IMR-90 (cell line): ENCODE data around the gene ANGPTL4. TPM values are rescaled to one million over a fixed set of nuclear protein-coding genes. Genes with fewer than 3 reads are reported as not detected.

ENCODE experiments used
- ATAC-seq: fragments of 200-7000 bp; cut with Tn5 transposase; 2 replicates; pipeline ENCODE4 v1.9.1; 2020; ENCODE audit warnings: low read depth, mild to moderate bottlenecking, moderate library complexity
- BruUV-seq: library from RNA; stranded (reverse); fragments of 400-500 nt; replicated peaks from 2 replicates; lab custom pipeline; 2021; lab: Mats Ljungman, UMichigan
- CTCF ChIA-PET: fragments of 300-600 bp; formaldehyde crosslinking; extraction: SDS; loops from one replicate; lab custom pipeline; 2021; ENCODE audit warnings: antibody characterized with exemption; lab: Yijun Ruan, JAX
- POLR2A ChIA-PET: fragments of 300-600 bp; sonication (Branson Sonifier 250); formaldehyde crosslinking; loops from one replicate; lab custom pipeline; 2022; ENCODE audit warnings: antibody characterized with exemption; ENCODE audit not compliant: unreplicated experiment; lab: Charles Lee
- DNase-seq: peaks from one replicate; pipeline ENCODE4 v3.0.0; 2013
- H2AFZ ChIP-seq: replicated peaks from 2 replicates; pipeline ENCODE3; 2013; ENCODE audit warnings: low read length, mild to moderate bottlenecking; ENCODE audit not compliant: poor library complexity
- H2AK5ac ChIP-seq: 2 replicates; pipeline ENCODE4 v1.6.1; 2013; ENCODE audit warnings: low read depth, low read length, inconsistent platforms
- H2AK9ac ChIP-seq: replicated peaks from 2 replicates; pipeline ENCODE3; 2013; ENCODE audit warnings: mild to moderate bottlenecking, low read depth, low read length, moderate library complexity; ENCODE audit not compliant: poor library complexity
- H2BK120ac ChIP-seq: 2 replicates; pipeline ENCODE4 v1.6.1; 2013; ENCODE audit warnings: low read depth, low read length, inconsistent platforms
- H2BK15ac ChIP-seq: 3 replicates; pipeline ENCODE4 v1.6.1; 2013; ENCODE audit warnings: low read depth, low read length, inconsistent platforms
- H2BK20ac ChIP-seq: 2 replicates; pipeline ENCODE4 v1.6.1; 2013; ENCODE audit warnings: low read depth, mild to moderate bottlenecking, inconsistent platforms, low read length, moderate library complexity
- H2BK5ac ChIP-seq: 2 replicates; pipeline ENCODE4 v1.6.1; 2013; ENCODE audit warnings: mild to moderate bottlenecking, low read depth, low read length, inconsistent platforms; ENCODE audit not compliant: poor library complexity, severe bottlenecking
- H3K14ac ChIP-seq: replicated peaks from 2 replicates; pipeline ENCODE4 v1.6.1; 2013; ENCODE audit warnings: low read depth, low read length, inconsistent platforms
- H3K18ac ChIP-seq: 2 replicates; pipeline ENCODE4 v1.6.1; 2013; ENCODE audit warnings: low read depth, low read length, control low read depth
- H3K23ac ChIP-seq: 2 replicates; pipeline ENCODE4 v1.6.1; 2013; ENCODE audit warnings: low read depth, low read length, inconsistent platforms
- H3K27ac ChIP-seq: 2 replicates; pipeline ENCODE4 v1.5.1; 2013; ENCODE audit warnings: mild to moderate bottlenecking, control low read depth, low read length; ENCODE audit not compliant: insufficient read depth
- H3K27me3 ChIP-seq: 2 replicates; pipeline ENCODE4 v1.6.1; 2013; ENCODE audit warnings: low read length; ENCODE audit not compliant: control insufficient read depth, insufficient read depth
- H3K36me3 ChIP-seq: 2 replicates; pipeline ENCODE4 v1.6.1; 2013; ENCODE audit warnings: low read length, mixed read lengths; ENCODE audit not compliant: control insufficient read depth, insufficient read depth
- H3K4ac ChIP-seq: 2 replicates; pipeline ENCODE4 v1.6.1; 2013; ENCODE audit warnings: low read depth, low read length, inconsistent platforms
- H3K4me1 ChIP-seq: 2 replicates; pipeline ENCODE4 v1.6.1; 2013; ENCODE audit warnings: low read length, mixed read lengths; ENCODE audit not compliant: control insufficient read depth, insufficient read depth
- H3K4me2 ChIP-seq: 2 replicates; pipeline ENCODE4 v1.6.1; 2013; ENCODE audit warnings: low read depth, mild to moderate bottlenecking, control low read depth, low read length, moderate library complexity
- H3K4me3 ChIP-seq: 2 replicates; pipeline ENCODE4 v1.5.1; 2013; ENCODE audit warnings: low read depth, mild to moderate bottlenecking, control low read depth, low read length, moderate library complexity; ENCODE audit not compliant: insufficient read depth
- H3K56ac ChIP-seq: 2 replicates; pipeline ENCODE4 v1.6.1; 2013; ENCODE audit warnings: low read length, inconsistent platforms; ENCODE audit not compliant: insufficient read depth; ENCODE audit errors: extremely low read depth
- H3K79me1 ChIP-seq, 2 experiments: 2 replicates each; pipeline ENCODE4 v1.6.1; 2013; ENCODE audit warnings: low read length in 2 of 2, inconsistent platforms in 1 of 2, low read depth in 1 of 2
- H3K9ac ChIP-seq: 2 replicates; pipeline ENCODE4 v1.6.1; 2013; ENCODE audit warnings: low read depth, low read length, control low read depth
- H3K9me1 ChIP-seq: 2 replicates; pipeline ENCODE4 v1.6.1; 2013; ENCODE audit warnings: low read length, inconsistent platforms; ENCODE audit not compliant: insufficient read depth
- H3K9me3 ChIP-seq: 2 replicates; pipeline ENCODE4 v1.6.1; 2013; ENCODE audit warnings: low read length; ENCODE audit not compliant: control insufficient read depth, insufficient read depth
- H4K20me1 ChIP-seq: 2 replicates; pipeline ENCODE4 v1.6.1; 2013; ENCODE audit warnings: low read length, inconsistent platforms; ENCODE audit not compliant: insufficient read depth
- H4K5ac ChIP-seq: 2 replicates; pipeline ENCODE4 v1.6.1; 2013; ENCODE audit warnings: mild to moderate bottlenecking, low read depth, low read length, control low read depth
- H4K8ac ChIP-seq, 2 experiments: 2 replicates each; pipeline ENCODE4 v1.6.1; 2013; ENCODE audit warnings: low read depth in 2 of 2, low read length in 2 of 2, control low read depth in 1 of 2, inconsistent platforms in 1 of 2
- H4K91ac ChIP-seq: 2 replicates; pipeline ENCODE4 v1.6.1; 2013; ENCODE audit warnings: low read depth, low read length, inconsistent platforms; ENCODE audit not compliant: insufficient read depth
- BHLHE40 ChIP-seq: fragments of 150-350 bp; IDR thresholded peaks from 2 replicates; pipeline ENCODE4 v1.6.1; 2016; ENCODE audit warnings: mild to moderate bottlenecking, low read depth, low read length
- CHD1 ChIP-seq: IDR thresholded peaks from 2 replicates; pipeline ENCODE4 v1.6.1; 2012; ENCODE audit warnings: low read depth, low read length, improper control_type of control experiment
- MAFK ChIP-seq: IDR thresholded peaks from 2 replicates; pipeline ENCODE4 v1.6.1; 2012; ENCODE audit warnings: low read depth, low read length, improper control_type of control experiment
- MAZ ChIP-seq: IDR thresholded peaks from 2 replicates; pipeline ENCODE4 v1.6.1; 2012; ENCODE audit warnings: low read depth, mild to moderate bottlenecking, low read length, improper control_type of control experiment, moderate library complexity, borderline replicate concordance
- MXI1 ChIP-seq: IDR thresholded peaks from 2 replicates; pipeline ENCODE4 v1.6.1; 2012; ENCODE audit warnings: low read depth, mild to moderate bottlenecking, low read length, moderate library complexity, borderline replicate concordance
- RAD21 ChIP-seq: IDR thresholded peaks from 2 replicates; pipeline ENCODE4 v1.6.1; 2012; ENCODE audit warnings: low read length, improper control_type of control experiment
- RCOR1 ChIP-seq: IDR thresholded peaks from 2 replicates; pipeline ENCODE4 v1.6.1; 2012; ENCODE audit warnings: mild to moderate bottlenecking, low read length, improper control_type of control experiment; ENCODE audit not compliant: insufficient replicate concordance
- RFX5 ChIP-seq: IDR thresholded peaks from 2 replicates; pipeline ENCODE4 v1.8.0; 2012; ENCODE audit warnings: low read depth, mild to moderate bottlenecking, low read length, moderate library complexity
- WGBS, 2 experiments: methylation state at CpG; one replicate each; pipeline versions ENCODE4 v1.1.5 to v1.1.7; 2013; ENCODE audit warnings: missing lambda C conversion rate in 2 of 2; ENCODE audit not compliant: insufficient read length in 1 of 2; ENCODE audit errors: extremely low coverage in 2 of 2; 5-methylcytosine and 5-hydroxymethylcytosine counted together
- dilution Hi-C: fragments of 300-500 bp; cut with HindIII; formaldehyde crosslinking; loops from one replicate; pipeline ENCODE4 v1.14.3; 2018; ENCODE audit warnings: low sequenced_read_pairs; ENCODE audit not compliant: unreplicated experiment
- in situ Hi-C: fragments of 300-500 bp; cut with MboI; formaldehyde crosslinking; loops from 3 replicates; pipeline ENCODE4 v1.14.3; 2019; ENCODE audit warnings: low sequenced_read_pairs, inconsistent platforms, mixed read lengths
- intact Hi-C: fragments of 100-400 bp; cut with micrococcal nuclease; formaldehyde crosslinking; loops from 2 replicates; pipeline ENCODE4 v1.10.0; 2022
- polyA plus RNA-seq, 3 experiments: library from polyadenylated mRNA; depleted of rRNA; stranded (reverse); fragments of >200 nt; gene quantifications; 2 replicates each; pipeline ENCODE4 v1.2.3, GENCODE V29; 2012; ENCODE audit warnings: low replicate concordance in 1 of 3
- total RNA-seq: library from RNA; depleted of rRNA; stranded (reverse); fragments of >200 nt; gene quantifications from 2 replicates; pipeline ENCODE4 v1.2.3, GENCODE V29; 2012

Gene ANGPTL4
- total and polyA plus RNA-seq, 2 of the 4 experiments (the other 2 are of a cell fraction): 1.4 to 19.1 TPM

DNA sequence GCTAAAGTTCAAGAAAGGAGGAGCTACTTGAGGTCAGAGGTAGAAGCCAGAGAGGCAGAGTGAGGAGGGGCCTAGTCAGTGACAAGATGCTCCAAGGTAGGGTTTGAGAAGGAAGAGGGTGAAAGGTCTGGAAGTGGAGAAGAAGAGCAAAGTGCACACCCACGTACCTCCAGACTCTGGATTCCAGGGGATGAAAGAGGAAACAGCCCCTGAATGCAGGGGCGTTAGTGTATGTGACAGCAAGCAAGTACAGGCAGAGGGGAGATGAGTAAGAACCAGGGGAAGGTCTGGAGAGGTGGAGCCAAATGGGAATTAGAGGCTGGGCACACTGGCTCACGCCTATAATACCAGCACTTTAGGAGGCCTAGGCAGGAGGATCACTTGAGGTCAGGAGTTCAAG, 34.0 kb upstream of the ANGPTL4 start:
- Histone ChIP-seq H3K23ac (no peak overlapping the region), H2BK15ac (no peak overlapping the region), H3K27ac (no peak overlapping the region), H4K20me1 (no peaks in the 10 kb centered on the region), H3K36me3 (no peaks in the 10 kb centered on the region), H4K8ac (no peak overlapping the region), H2AFZ (peak overlapping the region; percentile 23), H2BK5ac (no peak overlapping the region), H2AK5ac (no peak overlapping the region), H3K4me1 (no peaks in the 10 kb centered on the region), H2BK20ac (no peak overlapping the region), H4K5ac (no peak overlapping the region), H3K27me3 (peaks cover 26% of the 10 kb centered on the region), H3K4ac (no peak overlapping the region), H3K4me3 (no peak overlapping the region), H3K14ac (no peak overlapping the region), H2AK9ac (no peak overlapping the region), H3K18ac (no peak overlapping the region), H2BK120ac (no peak overlapping the region), H3K79me1 (peaks cover 0 to 1% of the 10 kb centered on the region in 2 experiments; a peak in 2 of 4 replicates), H3K9me1 (no peaks in the 10 kb centered on the region), H3K4me2 (no peak overlapping the region), H3K56ac (no peak overlapping the region), H4K91ac (no peak overlapping the region), H3K9me3 (peaks cover 6% of the 10 kb centered on the region), H3K9ac (no peak overlapping the region)
- WGBS, 2 experiments: 78% methylated on average over 1 of the region's 3 CpGs; no CpG with 5 or more reads in 1 of the 2 experiments
- in situ Hi-C loops (no loop called here), dilution Hi-C loops (no loop called here), intact Hi-C loops (no loop called here)
- CTCF ChIA-PET: no interaction called here
- no peak for DNase-seq
- TF ChIP-seq MXI1: no peak
- no peak for TF ChIP-seq BHLHE40
- no peak for TF ChIP-seq CHD1
- TF ChIP-seq RCOR1: no peak
- no peak for TF ChIP-seq RFX5
- no peak for TF ChIP-seq MAFK
- no peak for TF ChIP-seq MAZ
- no peak for TF ChIP-seq RAD21
- ATAC-seq: no peak
- no TSS peak for BruUV-seq
- POLR2A ChIA-PET: no interaction called here
